Measurements from ENCODE around the gene DNAJC6. TPM values are rescaled to one million over a fixed set of nuclear protein-coding genes. Genes with fewer than 3 reads are reported as not detected.

Gene DNAJC6
- total and polyA plus RNA-seq, 12 donors = 0.88 to 10.5 (median 5.2) TPM

DNA sequence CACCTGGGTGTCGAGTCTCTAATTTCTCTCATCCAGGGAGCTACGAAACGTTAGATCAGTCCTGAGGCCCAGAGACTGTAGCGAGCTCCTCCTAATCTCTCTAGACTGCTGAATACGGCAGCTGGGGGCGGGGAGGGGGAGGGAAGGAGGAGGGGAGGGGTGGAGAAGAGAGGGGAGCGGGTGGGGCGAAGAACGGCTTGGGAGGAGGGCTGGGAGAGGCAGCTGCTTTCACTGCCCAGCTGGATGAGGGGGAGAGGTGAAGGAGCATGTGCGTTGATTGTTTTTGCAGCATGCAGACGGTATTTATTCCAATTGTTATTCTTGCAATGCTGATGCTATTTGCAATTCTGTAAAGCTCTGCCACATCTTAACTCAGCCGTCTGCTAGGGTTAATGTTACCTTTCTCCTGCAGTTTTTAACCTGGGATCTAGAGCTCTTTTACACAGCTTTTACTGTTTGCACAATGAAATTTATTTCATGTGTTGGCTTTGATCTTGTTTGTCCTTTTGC, 790 bp downstream of the DNAJC6 start:
- intact Hi-C loops (cut with DNase I) = loop anchor here in 1 of 10 donors (5.0 kb wide), 1 partner anchor 63 kb away; no protein-coding TSS in a partner anchor
- 3% methylated on average over 12 of the region's 12 CpGs for WGBS, 2 donors
- Histone ChIP-seq H3K4me3 (peak overlapping the region; percentile 6 to 55 (median 48)), H3K27me3 (peaks cover 0 to 49% (median 24%) of the 10 kb centered on the region in 7 donors), H3K27ac (no peak overlapping the region), H3K9me3 (no peaks in the 10 kb centered on the region), H3K4me1 (peaks cover 0 to 17% (median 10%) of the 10 kb centered on the region in 9 donors), H3K36me3 (no peaks in the 10 kb centered on the region)
- peak; percentile 24 to 51 for DNase-seq
- peak; percentile 56 to 82 (median 70) for ATAC-seq
- TF ChIP-seq, protein P1, sequence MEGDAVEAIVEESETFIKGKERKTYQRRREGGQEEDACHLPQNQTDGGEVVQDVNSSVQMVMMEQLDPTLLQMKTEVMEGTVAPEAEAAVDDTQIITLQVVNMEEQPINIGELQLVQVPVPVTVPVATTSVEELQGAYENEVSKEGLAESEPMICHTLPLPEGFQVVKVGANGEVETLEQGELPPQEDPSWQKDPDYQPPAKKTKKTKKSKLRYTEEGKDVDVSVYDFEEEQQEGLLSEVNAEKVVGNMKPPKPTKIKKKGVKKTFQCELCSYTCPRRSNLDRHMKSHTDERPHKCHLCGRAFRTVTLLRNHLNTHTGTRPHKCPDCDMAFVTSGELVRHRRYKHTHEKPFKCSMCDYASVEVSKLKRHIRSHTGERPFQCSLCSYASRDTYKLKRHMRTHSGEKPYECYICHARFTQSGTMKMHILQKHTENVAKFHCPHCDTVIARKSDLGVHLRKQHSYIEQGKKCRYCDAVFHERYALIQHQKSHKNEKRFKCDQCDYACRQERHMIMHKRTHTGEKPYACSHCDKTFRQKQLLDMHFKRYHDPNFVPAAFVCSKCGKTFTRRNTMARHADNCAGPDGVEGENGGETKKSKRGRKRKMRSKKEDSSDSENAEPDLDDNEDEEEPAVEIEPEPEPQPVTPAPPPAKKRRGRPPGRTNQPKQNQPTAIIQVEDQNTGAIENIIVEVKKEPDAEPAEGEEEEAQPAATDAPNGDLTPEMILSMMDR (IDR thresholded peaks at IDR 0.05) = no peak

- peaks cover 0 to 49% (median 24%) of the 10 kb centered on the region in 7 donors for H3K27me3 ChIP-seq
- ATAC-seq = no peak
Observed at GRCh38 chr1:65311760-65312159, 2.4 kb downstream of the DNAJC6 start.

GRCh38 chr1:65316233-65316632, 6.9 kb downstream of the DNAJC6 start:
- Histone ChIP-seq H3K27me3 (peaks cover 0 to 25% (median 6%) of the 10 kb centered on the region in 7 donors), H3K4me3 (no peak overlapping the region), H3K9me3 (peaks cover 0 to 10% (median 0%) of the 10 kb centered on the region in 11 donors), H3K4me1 (peaks cover 0 to 5% (median 0%) of the 10 kb centered on the region in 9 donors), H3K27ac (no peak overlapping the region), H3K36me3 (no peaks in the 10 kb centered on the region)
- no peak for DNase-seq
- TF ChIP-seq, protein P1 (IDR thresholded peaks at IDR 0.05) = no peak
- no peak for ATAC-seq
- 45 to 57% methylated on average over 2 of the region's 2 CpGs for WGBS, 2 donors
- intact Hi-C loops (cut with DNase I) = no loop called here

More at GRCh38 chr1:65311760-65312159, 2.4 kb downstream of the DNAJC6 start:
- H3K4me1 ChIP-seq = peaks cover 0 to 17% (median 10%) of the 10 kb centered on the region in 9 donors
- intact Hi-C loops (cut with DNase I) = loop anchor here in 1 of 10 donors (5.0 kb wide), 1 partner anchor 64 kb away; no protein-coding TSS in a partner anchor
- no peaks in the 10 kb centered on the region for H3K36me3 ChIP-seq
- no peaks in the 10 kb centered on the region for H3K9me3 ChIP-seq
- TF ChIP-seq, protein P1 (IDR thresholded peaks at IDR 0.05) = no peak
- no peak for DNase-seq
- no peak overlapping the region for H3K4me3 ChIP-seq
- H3K27ac ChIP-seq = no peak overlapping the region

DNA sequence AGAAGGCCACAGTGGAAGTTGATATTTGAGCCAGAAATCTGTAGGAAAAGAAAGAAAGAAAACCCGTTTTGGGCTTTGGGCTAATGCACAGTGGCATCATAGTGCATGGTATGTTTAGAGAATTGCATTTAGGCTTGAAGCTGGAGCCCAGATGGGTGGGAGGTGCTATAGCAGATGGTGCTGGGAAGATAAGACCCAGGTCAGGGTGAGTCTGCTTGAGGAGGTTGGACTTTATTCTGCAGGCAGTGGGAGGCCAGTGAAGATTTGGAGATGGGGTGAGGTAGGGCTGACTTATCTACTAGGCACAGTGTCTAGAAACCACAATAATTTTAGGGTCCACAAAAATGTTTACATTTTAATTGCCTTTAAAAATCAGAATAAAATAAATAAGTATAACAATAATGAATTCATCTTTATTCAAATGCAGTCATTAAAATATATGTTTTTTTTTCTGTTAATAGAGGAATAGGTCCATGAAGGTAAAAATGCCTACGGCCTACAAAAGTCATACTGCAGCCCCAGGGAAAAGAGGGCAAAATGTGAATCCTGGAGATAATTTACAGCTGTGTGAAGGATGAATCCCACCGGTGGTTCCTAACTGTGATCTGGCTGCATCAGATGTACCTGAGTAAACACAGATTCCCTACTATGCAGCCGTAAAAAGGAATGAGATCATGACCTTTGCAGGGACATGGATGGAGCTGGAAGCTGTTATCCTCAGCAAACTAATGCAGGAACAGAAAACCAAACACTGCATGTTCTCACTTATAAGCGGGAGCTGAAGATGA, 8.7 kb downstream of the DNAJC6 start:
- Histone ChIP-seq H3K36me3 (no peaks in the 10 kb centered on the region), H3K4me1 (peaks cover 0 to 5% (median 0%) of the 10 kb centered on the region in 9 donors), H3K9me3 (peaks cover 0 to 10% (median 0%) of the 10 kb centered on the region in 11 donors), H3K27ac (no peak overlapping the region), H3K4me3 (no peak overlapping the region), H3K27me3 (peaks cover 0 to 8% (median 1%) of the 10 kb centered on the region in 7 donors)
- intact Hi-C loops (cut with DNase I) = no loop called here
- DNase-seq = no peak
- WGBS, 2 donors = 75 to 79% methylated on average over 5 of the region's 5 CpGs
- TF ChIP-seq, protein P1 (IDR thresholded peaks at IDR 0.05) = no peak
- ATAC-seq = no peak

Measured in heart right ventricle (tissue), 16 donors.